ENCODE measurements around the gene SYPL1. TPM values are rescaled to one million over a fixed set of nuclear protein-coding genes. Genes with fewer than 3 reads are reported as not detected.

Gene SYPL1
- total RNA-seq, 3 donors from 2014 or later, result 96.2 to 116 (median 98.3) TPM

- Histone ChIP-seq H3K4me3 (no peak overlapping the region), H3K4me1 (peaks cover 0 to 2% of the 10 kb centered on the region in 2 donors), H3K36me3 (no peaks in the 10 kb centered on the region), H3K9me3 (no peaks in the 10 kb centered on the region), H3K27me3 (no peaks in the 10 kb centered on the region), H3K27ac (peak overlapping the region; percentile 88 to 89)
- TF ChIP-seq CTCF (IDR thresholded peaks at IDR 0.05) (no peak), POLR2AphosphoS5 (IDR thresholded peaks at IDR 0.05) (no peak), POLR2A (IDR thresholded peaks at IDR 0.05) (no peak)
- intact Hi-C loops (cut with DNase I; ENCODE audit: low total_unique reads), result no loop called here
- DNase-seq (ENCODE audit: low spot score in 2 of 2), result no peak
Observed at GRCh38 chr7:106072715-106073091, 39.4 kb downstream of the SYPL1 start.

- Histone ChIP-seq H3K4me1 (peaks cover 0 to 2% of the 10 kb centered on the region in 2 donors), H3K27ac (peak overlapping the region; percentile 88 to 89), H3K36me3 (no peaks in the 10 kb centered on the region), H3K4me3 (no peak overlapping the region), H3K9me3 (no peaks in the 10 kb centered on the region), H3K27me3 (no peaks in the 10 kb centered on the region)
- TF ChIP-seq POLR2A (IDR thresholded peaks at IDR 0.05), result no peak
- TF ChIP-seq POLR2AphosphoS5 (IDR thresholded peaks at IDR 0.05), result no peak
- no peak for TF ChIP-seq CTCF (IDR thresholded peaks at IDR 0.05)
- intact Hi-C loops (cut with DNase I; ENCODE audit: low total_unique reads), result no loop called here
- no peak for DNase-seq (ENCODE audit: low spot score in 2 of 2)
Observed at GRCh38 chr7:106071999-106072714, 40.0 kb downstream of the SYPL1 start.

GRCh38 chr7:106071356-106071998 is 40.6 kb downstream of the SYPL1 start:
- no peaks in the 10 kb centered on the region for H3K9me3 ChIP-seq
- peak in 2 of 3 donors; percentile 17 to 71 for TF ChIP-seq POLR2AphosphoS5 (IDR thresholded peaks at IDR 0.05)
- TF ChIP-seq CTCF (IDR thresholded peaks at IDR 0.05), result no peak
- peak; percentile 73 to 77 for DNase-seq (ENCODE audit: low spot score in 2 of 2)
- intact Hi-C loops (cut with DNase I; ENCODE audit: low total_unique reads), result no loop called here
- no peak overlapping the region for H3K4me3 ChIP-seq
- peak overlapping the region; percentile 88 to 89 for H3K27ac ChIP-seq
- peaks cover 0 to 2% of the 10 kb centered on the region in 2 donors for H3K4me1 ChIP-seq
- no peaks in the 10 kb centered on the region for H3K27me3 ChIP-seq
- no peaks in the 10 kb centered on the region for H3K36me3 ChIP-seq

GRCh38 chr7:106070567-106071254 is 41.4 kb downstream of the SYPL1 start:
- intact Hi-C loops (cut with DNase I; ENCODE audit: low total_unique reads), result no loop called here
- no peak for DNase-seq (ENCODE audit: low spot score in 2 of 2)
- H3K4me3 ChIP-seq, result no peak overlapping the region
- peak overlapping the region; percentile 88 to 89 for H3K27ac ChIP-seq
- no peaks in the 10 kb centered on the region for H3K36me3 ChIP-seq
- H3K9me3 ChIP-seq, result no peaks in the 10 kb centered on the region
- H3K27me3 ChIP-seq, result no peaks in the 10 kb centered on the region
- no peak for TF ChIP-seq POLR2A (IDR thresholded peaks at IDR 0.05)
- TF ChIP-seq CTCF (IDR thresholded peaks at IDR 0.05), result no peak
- TF ChIP-seq POLR2AphosphoS5 (IDR thresholded peaks at IDR 0.05), result no peak
- peaks cover 0 to 2% of the 10 kb centered on the region in 2 donors for H3K4me1 ChIP-seq

GRCh38 chr7:106070201-106070551 is 41.9 kb downstream of the SYPL1 start:
- H3K4me1 ChIP-seq, result peaks cover 0 to 2% of the 10 kb centered on the region in 2 donors
- no peak for TF ChIP-seq CTCF (IDR thresholded peaks at IDR 0.05)
- TF ChIP-seq POLR2AphosphoS5 (IDR thresholded peaks at IDR 0.05), result peak in 2 of 3 donors; percentile 53 to 62
- H3K4me3 ChIP-seq, result no peak overlapping the region
- H3K27ac ChIP-seq, result peak overlapping the region; percentile 71 to 89
- DNase-seq (ENCODE audit: low spot score in 2 of 2), result peak; percentile 79 to 83
- H3K36me3 ChIP-seq, result no peaks in the 10 kb centered on the region
- H3K27me3 ChIP-seq, result no peaks in the 10 kb centered on the region
- intact Hi-C loops (cut with DNase I; ENCODE audit: low total_unique reads), result no loop called here
- no peaks in the 10 kb centered on the region for H3K9me3 ChIP-seq
